OCI-LY7 (cell line): ENCODE data around the gene CYTL1.

Experiments used
- CTCF ChIP-seq: fragments of 200-600 bp; sonication (generic); conservative IDR thresholded peaks from 2 replicates; pipeline ENCODE4 v1.5.1; 2014; ENCODE audit warnings: mild to moderate bottlenecking, antibody characterized with exemption, low read length, moderate library complexity, mixed read lengths
- EZH2phosphoT487 ChIP-seq: fragments of 200-600 bp; sonication (generic); IDR thresholded peaks from 2 replicates; pipeline ENCODE4 v1.6.1; 2018; ENCODE audit warnings: low read depth, borderline replicate concordance, mild to moderate bottlenecking, mixed run types, antibody characterized with exemption, low read length, moderate library complexity, mixed read lengths

- TF ChIP-seq CTCF: no peak
- no peak for TF ChIP-seq EZH2phosphoT487
These were observed 29.5 kb upstream of the CYTL1 start for GRCh38 chr4:5048721-5049120.
